Stimulated activated effector memory CD8-positive, alpha-beta T cell treated with anti-CD3 and anti-CD28 coated beads, Interleukin-12 subunit alpha, Interleukin-12 subunit beta, amount 100 ng/mL, for 72 hours (primary cell): Measurements from ENCODE around the gene RGS6.
A peak's percentile ranks its signal among the peaks of the same experiment; 100 is the strongest.

Experiments used
- ATAC-seq: fragments of 150-1000 bp; cut with Tn5 transposase; 2 replicates; pipeline ENCODE4 v1.10.0; 2021
- DNase-seq, 2 donors: peaks; one replicate each; pipeline ENCODE4 v3.0.0; 2021 to 2022; ENCODE audit warnings: low spot score in 2 of 2
- H3K27ac Mint-ChIP-seq: one replicate; pipeline ENCODE4 v1.8.0; 2022; ENCODE audit warnings: mild to moderate bottlenecking, mixed read lengths
- H3K36me3 Mint-ChIP-seq: one replicate; pipeline ENCODE4 v1.8.0; 2022; ENCODE audit warnings: mild to moderate bottlenecking, mixed read lengths
- H3K4me1 Mint-ChIP-seq: one replicate; pipeline ENCODE4 v1.8.0; 2022; ENCODE audit warnings: mixed read lengths
- H3K4me3 Mint-ChIP-seq: one replicate; pipeline ENCODE4 v1.8.0; 2022; ENCODE audit warnings: mild to moderate bottlenecking, mixed read lengths
- H3K9me3 Mint-ChIP-seq: one replicate; pipeline ENCODE4 v1.8.0; 2022; ENCODE audit warnings: mixed read lengths

Gene RGS6

GRCh38 chr14:71966528-71966927 is 34.3 kb downstream of the RGS6 start:
- Mint-ChIP-seq H3K27ac (no peak overlapping the region), H3K36me3 (no peaks in the 10 kb centered on the region), H3K4me3 (no peak overlapping the region), H3K4me1 (peaks cover 6% of the 10 kb centered on the region), H3K9me3 (no peaks in the 10 kb centered on the region)
- DNase-seq (no peak), ATAC-seq (peak; percentile 60)

GRCh38 chr14:71967704-71968103 is 35.5 kb downstream of the RGS6 start:
- DNase-seq = no peak
- Mint-ChIP-seq H3K36me3 (no peaks in the 10 kb centered on the region), H3K9me3 (no peaks in the 10 kb centered on the region), H3K4me3 (peak overlapping the region; percentile 46), H3K27ac (peak overlapping the region; percentile 84), H3K4me1 (peaks cover 6% of the 10 kb centered on the region)
- peak; percentile 85 for ATAC-seq

- H3K4me1 Mint-ChIP-seq = peaks cover 6% of the 10 kb centered on the region
- ATAC-seq (no peak), DNase-seq (no peak)
- no peaks in the 10 kb centered on the region for H3K9me3 Mint-ChIP-seq
- no peak overlapping the region for H3K27ac Mint-ChIP-seq
- no peaks in the 10 kb centered on the region for H3K36me3 Mint-ChIP-seq
- H3K4me3 Mint-ChIP-seq = no peak overlapping the region
These were observed 38.0 kb downstream of the RGS6 start for GRCh38 chr14:71970272-71970671.

GRCh38 chr14:71985538-71986189 is 53.4 kb downstream of the RGS6 start:
- DNase-seq = no peak
- H3K9me3 Mint-ChIP-seq = no peaks in the 10 kb centered on the region
- H3K4me1 Mint-ChIP-seq = no peaks in the 10 kb centered on the region
- no peak for ATAC-seq
- no peaks in the 10 kb centered on the region for H3K36me3 Mint-ChIP-seq
- H3K4me3 Mint-ChIP-seq = no peak overlapping the region
- H3K27ac Mint-ChIP-seq = no peak overlapping the region

GRCh38 chr14:71988476-71988875 is 56.2 kb downstream of the RGS6 start:
- Mint-ChIP-seq H3K27ac (no peak overlapping the region), H3K4me3 (no peak overlapping the region), H3K9me3 (no peaks in the 10 kb centered on the region), H3K36me3 (no peaks in the 10 kb centered on the region), H3K4me1 (no peaks in the 10 kb centered on the region)
- DNase-seq = no peak
- no peak for ATAC-seq

- H3K9me3 Mint-ChIP-seq = no peaks in the 10 kb centered on the region
- ATAC-seq = no peak
- H3K4me3 Mint-ChIP-seq = no peak overlapping the region
- no peak overlapping the region for H3K27ac Mint-ChIP-seq
- DNase-seq = no peak
- no peaks in the 10 kb centered on the region for H3K4me1 Mint-ChIP-seq
- H3K36me3 Mint-ChIP-seq = no peaks in the 10 kb centered on the region
These were observed 56.7 kb downstream of the RGS6 start for GRCh38 chr14:71988939-71989338.

- Mint-ChIP-seq H3K27ac (no peak overlapping the region), H3K36me3 (no peaks in the 10 kb centered on the region), H3K4me1 (no peaks in the 10 kb centered on the region), H3K9me3 (no peaks in the 10 kb centered on the region), H3K4me3 (no peak overlapping the region)
- ATAC-seq (no peak), DNase-seq (no peak)
These were observed 62.2 kb downstream of the RGS6 start for GRCh38 chr14:71994416-71994815.

GRCh38 chr14:71995741-71996140 is 63.5 kb downstream of the RGS6 start:
- no peak overlapping the region for H3K27ac Mint-ChIP-seq
- no peak for DNase-seq
- H3K9me3 Mint-ChIP-seq = peaks cover 5% of the 10 kb centered on the region
- no peaks in the 10 kb centered on the region for H3K4me1 Mint-ChIP-seq
- H3K36me3 Mint-ChIP-seq = no peaks in the 10 kb centered on the region
- ATAC-seq = no peak
- no peak overlapping the region for H3K4me3 Mint-ChIP-seq

GRCh38 chr14:71996610-71997009 is 64.4 kb downstream of the RGS6 start:
- H3K4me3 Mint-ChIP-seq = no peak overlapping the region

GRCh38 chr14:72000907-72001306 is 68.7 kb downstream of the RGS6 start:
- DNase-seq = no peak
- Mint-ChIP-seq H3K9me3 (peaks cover 5% of the 10 kb centered on the region), H3K4me1 (no peaks in the 10 kb centered on the region), H3K27ac (no peak overlapping the region), H3K36me3 (no peaks in the 10 kb centered on the region), H3K4me3 (no peak overlapping the region)
- ATAC-seq = no peak

More at GRCh38 chr14:71996610-71997009, 64.4 kb downstream of the RGS6 start:
- H3K27ac Mint-ChIP-seq = no peak overlapping the region
- no peaks in the 10 kb centered on the region for H3K36me3 Mint-ChIP-seq
- DNase-seq (no peak), ATAC-seq (no peak)
- H3K9me3 Mint-ChIP-seq = peaks cover 5% of the 10 kb centered on the region
- no peaks in the 10 kb centered on the region for H3K4me1 Mint-ChIP-seq

- H3K27ac Mint-ChIP-seq = no peak overlapping the region
- DNase-seq (no peak), ATAC-seq (no peak)
- H3K36me3 Mint-ChIP-seq = no peaks in the 10 kb centered on the region
- H3K4me3 Mint-ChIP-seq = no peak overlapping the region
- peaks cover 5% of the 10 kb centered on the region for H3K9me3 Mint-ChIP-seq
- H3K4me1 Mint-ChIP-seq = no peaks in the 10 kb centered on the region
These were observed 70.5 kb downstream of the RGS6 start for GRCh38 chr14:72002731-72003130.

GRCh38 chr14:72008666-72009065 is 76.4 kb downstream of the RGS6 start:
- no peak overlapping the region for H3K27ac Mint-ChIP-seq
- no peak for DNase-seq
- H3K9me3 Mint-ChIP-seq = no peaks in the 10 kb centered on the region
- H3K4me1 Mint-ChIP-seq = no peaks in the 10 kb centered on the region
- H3K36me3 Mint-ChIP-seq = no peaks in the 10 kb centered on the region
- no peak overlapping the region for H3K4me3 Mint-ChIP-seq
- no peak for ATAC-seq

- ATAC-seq = no peak
- H3K4me3 Mint-ChIP-seq = no peak overlapping the region
- no peaks in the 10 kb centered on the region for H3K36me3 Mint-ChIP-seq
- no peak for DNase-seq
- no peaks in the 10 kb centered on the region for H3K4me1 Mint-ChIP-seq
- H3K27ac Mint-ChIP-seq = no peak overlapping the region
- no peaks in the 10 kb centered on the region for H3K9me3 Mint-ChIP-seq
These were observed 78.2 kb downstream of the RGS6 start for GRCh38 chr14:72010474-72010873.

GRCh38 chr14:72013721-72014345 is 81.6 kb downstream of the RGS6 start:
- Mint-ChIP-seq H3K9me3 (no peaks in the 10 kb centered on the region), H3K4me1 (no peaks in the 10 kb centered on the region), H3K4me3 (no peak overlapping the region), H3K36me3 (no peaks in the 10 kb centered on the region), H3K27ac (no peak overlapping the region)
- no peak for ATAC-seq
- DNase-seq = no peak

- H3K9me3 Mint-ChIP-seq = no peaks in the 10 kb centered on the region
- H3K4me1 Mint-ChIP-seq = no peaks in the 10 kb centered on the region
- H3K27ac Mint-ChIP-seq = no peak overlapping the region
- ATAC-seq = no peak
- DNase-seq = no peak
- H3K36me3 Mint-ChIP-seq = no peaks in the 10 kb centered on the region
- no peak overlapping the region for H3K4me3 Mint-ChIP-seq
These were observed 82.3 kb downstream of the RGS6 start for GRCh38 chr14:72014486-72014885.

- Mint-ChIP-seq H3K4me1 (no peaks in the 10 kb centered on the region), H3K36me3 (no peaks in the 10 kb centered on the region), H3K27ac (no peak overlapping the region), H3K9me3 (no peaks in the 10 kb centered on the region), H3K4me3 (no peak overlapping the region)
- ATAC-seq (no peak), DNase-seq (no peak)
These were observed 85.1 kb downstream of the RGS6 start for GRCh38 chr14:72017290-72017689.
